Karpas-422 (cell line): ENCODE results near the gene TCOF1. TPM values are rescaled to one million over a fixed set of nuclear protein-coding genes. Genes with fewer than 3 reads are reported as not detected.

ENCODE experiments used
- DNase-seq: peaks from one replicate; pipeline ENCODE4 v3.0.0-alpha.2; 2015
- H2AFZ ChIP-seq: fragments of 200-600 bp; sonication (generic); 2 replicates; pipeline ENCODE4 v1.6.1; 2014; ENCODE audit warnings: antibody characterized with exemption, low read length, mixed read lengths
- H3K27ac ChIP-seq: fragments of 200-600 bp; sonication (generic); 2 replicates; pipeline ENCODE4 v1.5.1; 2014; ENCODE audit warnings: mild to moderate bottlenecking, low read length, moderate library complexity
- H3K27me3 ChIP-seq: fragments of 200-600 bp; sonication (generic); 2 replicates; pipeline ENCODE4 v1.6.1; 2014; ENCODE audit warnings: low read length, mixed read lengths
- H3K36me3 ChIP-seq: fragments of 200-600 bp; sonication (generic); 2 replicates; pipeline ENCODE4 v1.6.1; 2014; ENCODE audit warnings: low read length, mixed read lengths; ENCODE audit not compliant: insufficient read depth
- H3K4me1 ChIP-seq: fragments of 200-600 bp; sonication (generic); 2 replicates; pipeline ENCODE4 v1.6.1; 2014; ENCODE audit warnings: mild to moderate bottlenecking, low read length, mixed read lengths
- H3K4me2 ChIP-seq: fragments of 200-600 bp; sonication (generic); 2 replicates; pipeline ENCODE4 v1.6.1; 2014; ENCODE audit warnings: low read length, low read depth, mild to moderate bottlenecking; ENCODE audit not compliant: poor library complexity, severe bottlenecking
- H3K4me3 ChIP-seq: fragments of 200-600 bp; sonication (generic); 2 replicates; pipeline ENCODE4 v1.5.1; 2014; ENCODE audit warnings: mild to moderate bottlenecking, antibody characterized with exemption, low read length, mixed read lengths
- H3K79me2 ChIP-seq: fragments of 200-600 bp; sonication (generic); 2 replicates; pipeline ENCODE4 v1.6.1; 2014; ENCODE audit warnings: mild to moderate bottlenecking, low read length, mixed read lengths
- H3K9ac ChIP-seq: fragments of 200-600 bp; sonication (generic); 2 replicates; pipeline ENCODE4 v1.6.0; 2014; ENCODE audit warnings: low read length
- H3K9me2 ChIP-seq: fragments of 200-600 bp; sonication (generic), shearing (Covaris generic); replicated peaks from 2 replicates; pipeline ENCODE4 v1.6.0; 2014; ENCODE audit warnings: mild to moderate bottlenecking, low read length, moderate library complexity; ENCODE audit not compliant: insufficient read depth
- H3K9me3 ChIP-seq: fragments of 300-700, 200-600 bp; sonication (generic); 2 replicates; pipeline ENCODE4 v1.6.1; 2014; ENCODE audit warnings: low read length, mixed read lengths
- H4K20me1 ChIP-seq: fragments of 200-600 bp; sonication (generic); 2 replicates; pipeline ENCODE4 v1.6.1; 2014; ENCODE audit warnings: mild to moderate bottlenecking, antibody characterized with exemption, low read length, low read depth; ENCODE audit not compliant: insufficient read depth
- total RNA-seq: library from RNA; depleted of rRNA; stranded (reverse); fragments of >200 nt; shearing (Covaris generic); gene quantifications from 2 replicates; pipeline ENCODE4 v1.2.3, GENCODE V29; 2014; ENCODE audit warnings: low replicate concordance

TCOF1 gene
- total RNA-seq, 1 experiment from 2014 or later = 23.0 TPM

GRCh38 chr5:150313501-150313900, 44.0 kb upstream of the TCOF1 start:
- Histone ChIP-seq H3K4me3 (no peak overlapping the region), H3K27me3 (no peaks in the 10 kb centered on the region), H3K4me1 (peaks cover 13% of the 10 kb centered on the region), H3K27ac (no peak overlapping the region), H3K79me2 (no peaks in the 10 kb centered on the region), H3K4me2 (no peak overlapping the region), H3K9me3 (no peaks in the 10 kb centered on the region), H3K9me2 (no peaks in the 10 kb centered on the region), H4K20me1 (no peaks in the 10 kb centered on the region), H2AFZ (no peak overlapping the region), H3K9ac (no peak overlapping the region), H3K36me3 (no peaks in the 10 kb centered on the region)
- DNase-seq = no peak

DNA sequence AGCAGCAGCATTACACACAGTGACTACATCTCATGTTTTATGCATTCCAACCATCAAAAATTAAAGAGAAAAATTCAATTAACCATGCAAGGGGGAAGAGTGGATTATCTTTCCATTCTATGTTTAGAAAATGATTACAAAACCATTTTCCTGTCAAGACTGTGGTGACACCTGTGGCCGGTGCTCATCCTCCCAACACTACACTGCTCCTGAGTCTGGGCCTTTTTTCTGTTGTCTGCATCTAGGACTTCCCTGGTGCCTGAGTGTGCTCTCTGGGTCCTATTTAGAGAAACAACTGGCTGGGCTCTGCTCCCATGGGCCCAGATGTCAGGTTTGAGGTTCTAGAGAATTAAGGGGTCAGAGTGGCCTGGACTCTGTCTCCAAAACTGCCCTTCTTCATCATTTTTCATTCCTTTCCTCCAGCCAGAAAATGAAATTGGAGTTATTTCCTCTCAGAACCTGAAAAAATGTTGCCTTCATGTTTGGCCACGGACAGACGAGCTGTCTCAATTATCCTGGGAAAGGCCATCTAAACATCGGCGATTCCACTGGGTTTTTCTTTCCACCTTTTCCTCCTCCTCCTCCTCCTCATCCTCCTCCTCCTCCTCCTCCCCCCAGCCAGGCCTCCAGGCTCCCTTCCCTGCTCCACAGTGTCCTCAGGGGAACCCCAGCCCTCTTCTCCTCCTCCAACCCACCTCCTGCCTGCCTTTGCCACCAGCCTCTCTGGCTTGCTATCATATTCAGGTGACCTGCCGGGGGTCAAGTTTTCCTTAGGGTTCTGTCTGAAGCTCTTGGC, 43.4 kb upstream of the TCOF1 start:
- no peak for DNase-seq
- Histone ChIP-seq H3K27ac (no peak overlapping the region), H3K9me3 (no peaks in the 10 kb centered on the region)

GRCh38 chr5:150315245-150315644, 42.3 kb upstream of the TCOF1 start:
- H3K4me1 ChIP-seq = peaks cover 2% of the 10 kb centered on the region; the same call in 1 of the 2 replicates
- H3K27me3 ChIP-seq = no peaks in the 10 kb centered on the region
- no peak overlapping the region for H3K27ac ChIP-seq
- H3K9me3 ChIP-seq = no peaks in the 10 kb centered on the region
- no peak overlapping the region for H3K4me2 ChIP-seq
- no peak overlapping the region for H2AFZ ChIP-seq
- H3K79me2 ChIP-seq = no peaks in the 10 kb centered on the region
- no peak overlapping the region for H3K4me3 ChIP-seq
- no peak overlapping the region for H3K9ac ChIP-seq
- H3K9me2 ChIP-seq = no peaks in the 10 kb centered on the region
- H3K36me3 ChIP-seq = no peaks in the 10 kb centered on the region
- H4K20me1 ChIP-seq = no peaks in the 10 kb centered on the region
- no peak for DNase-seq

More for the DNA sequence above, 43.4 kb upstream of the TCOF1 start:
- Histone ChIP-seq H4K20me1 (no peaks in the 10 kb centered on the region), H3K9ac (no peak overlapping the region), H3K4me2 (no peak overlapping the region), H3K9me2 (no peaks in the 10 kb centered on the region), H3K27me3 (no peaks in the 10 kb centered on the region), H3K4me1 (peaks cover 13% of the 10 kb centered on the region), H3K36me3 (no peaks in the 10 kb centered on the region), H3K79me2 (no peaks in the 10 kb centered on the region), H3K4me3 (no peak overlapping the region), H2AFZ (no peak overlapping the region)

GRCh38 chr5:150316320-150316719, 41.2 kb upstream of the TCOF1 start:
- Histone ChIP-seq H3K9me2 (no peaks in the 10 kb centered on the region), H3K9ac (no peak overlapping the region), H3K27me3 (no peaks in the 10 kb centered on the region), H3K4me1 (no peaks in the 10 kb centered on the region), H3K9me3 (no peaks in the 10 kb centered on the region), H2AFZ (no peak overlapping the region), H3K4me3 (no peak overlapping the region), H4K20me1 (no peaks in the 10 kb centered on the region), H3K79me2 (no peaks in the 10 kb centered on the region), H3K36me3 (no peaks in the 10 kb centered on the region), H3K4me2 (no peak overlapping the region), H3K27ac (no peak overlapping the region)
- no peak for DNase-seq

DNA sequence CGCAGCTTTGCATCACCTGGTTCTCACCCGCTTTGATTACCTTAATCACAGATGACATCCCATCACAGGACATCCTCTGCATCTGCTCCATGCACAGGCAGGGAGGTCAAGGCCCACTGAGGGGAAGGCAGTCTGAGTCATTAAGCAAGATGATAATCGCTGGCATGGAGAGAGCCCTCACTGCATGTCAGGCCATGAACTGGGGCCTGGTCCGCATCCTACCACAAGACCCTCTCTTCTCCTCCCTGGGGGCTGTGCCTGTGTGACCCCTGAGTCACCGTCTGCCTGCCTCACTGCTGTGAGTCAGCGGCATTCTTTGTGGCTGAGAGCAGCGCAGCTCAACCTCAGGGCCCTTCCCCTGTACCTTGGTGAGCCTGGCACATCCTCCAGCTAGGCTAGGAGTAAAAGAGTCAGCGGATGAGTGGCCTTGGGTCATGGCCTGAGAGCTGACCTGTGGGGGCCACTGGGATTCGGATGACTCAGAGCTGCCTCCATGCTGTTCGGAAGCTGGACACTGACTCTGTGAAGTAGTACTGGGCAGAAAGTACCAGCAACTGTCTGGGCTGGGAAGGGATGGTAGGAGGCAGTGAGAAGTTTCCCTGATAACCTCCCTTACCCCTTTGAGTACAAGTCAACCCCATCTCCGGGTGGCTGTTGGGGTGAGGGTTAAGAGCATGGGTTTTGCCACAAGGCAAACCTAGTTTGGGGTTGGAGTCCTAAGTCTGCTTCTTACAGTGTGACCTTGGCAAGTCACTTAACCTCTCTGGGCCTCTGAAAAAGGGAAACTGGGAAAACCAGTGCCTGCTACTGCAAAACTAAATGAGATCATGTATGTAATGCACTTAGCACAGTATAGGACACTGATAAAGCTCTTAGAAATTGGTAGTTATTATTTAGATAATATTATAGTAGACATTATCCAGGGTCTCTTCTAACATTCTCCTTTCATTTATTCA, 40.2 kb upstream of the TCOF1 start:
- Histone ChIP-seq H3K9me2 (no peaks in the 10 kb centered on the region), H3K36me3 (no peaks in the 10 kb centered on the region), H3K27me3 (no peaks in the 10 kb centered on the region), H3K4me3 (no peak overlapping the region), H3K4me1 (no peaks in the 10 kb centered on the region), H3K79me2 (no peaks in the 10 kb centered on the region), H3K27ac (no peak overlapping the region), H3K9me3 (no peaks in the 10 kb centered on the region), H3K9ac (no peak overlapping the region), H3K4me2 (no peak overlapping the region), H4K20me1 (no peaks in the 10 kb centered on the region), H2AFZ (no peak overlapping the region)
- no peak for DNase-seq

GRCh38 chr5:150318613-150319483, 38.6 kb upstream of the TCOF1 start:
- H3K79me2 ChIP-seq = no peaks in the 10 kb centered on the region
- no peak for DNase-seq
- no peaks in the 10 kb centered on the region for H3K9me3 ChIP-seq
- no peak overlapping the region for H3K9ac ChIP-seq
- no peaks in the 10 kb centered on the region for H3K36me3 ChIP-seq
- H3K27me3 ChIP-seq = no peaks in the 10 kb centered on the region
- H3K4me3 ChIP-seq = no peak overlapping the region
- H3K4me1 ChIP-seq = no peaks in the 10 kb centered on the region
- no peaks in the 10 kb centered on the region for H4K20me1 ChIP-seq
- H3K27ac ChIP-seq = no peak overlapping the region
- H3K9me2 ChIP-seq = no peaks in the 10 kb centered on the region
- H3K4me2 ChIP-seq = no peak overlapping the region
- no peak overlapping the region for H2AFZ ChIP-seq

DNA sequence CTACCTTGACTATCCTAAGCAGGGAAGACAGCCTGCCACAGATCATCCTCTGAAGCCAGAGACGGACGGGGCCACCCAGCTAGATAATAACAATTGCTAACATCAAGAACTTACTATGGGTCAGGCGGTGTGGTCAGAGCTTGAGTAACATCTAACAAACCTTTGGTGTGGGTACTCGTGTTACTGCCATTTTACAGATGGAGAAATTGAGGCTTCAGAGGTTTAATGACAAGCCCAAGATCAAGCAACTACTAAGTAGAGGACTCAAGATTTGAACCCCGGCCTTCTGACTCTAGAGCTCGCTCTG, 38.1 kb upstream of the TCOF1 start:
- Histone ChIP-seq H3K9ac (no peak overlapping the region), H2AFZ (no peak overlapping the region), H3K27ac (no peak overlapping the region), H3K9me2 (no peaks in the 10 kb centered on the region), H3K4me1 (no peaks in the 10 kb centered on the region), H3K4me2 (no peak overlapping the region), H4K20me1 (no peaks in the 10 kb centered on the region), H3K27me3 (no peaks in the 10 kb centered on the region), H3K9me3 (no peaks in the 10 kb centered on the region), H3K36me3 (no peaks in the 10 kb centered on the region), H3K79me2 (no peaks in the 10 kb centered on the region), H3K4me3 (no peak overlapping the region)
- no peak for DNase-seq
